Measurements from ENCODE around the gene PDE10A.

The PDE10A gene

GRCh38 chr6:165627366-165627765 lies 35.7 kb downstream of the PDE10A start:
- TF ChIP-seq SIN3A (IDR thresholded peaks at IDR 0.05; ENCODE audit: borderline replicate concordance, insufficient read depth, low read length) (no peak), POLR2AphosphoS5 (IDR thresholded peaks at IDR 0.05; ENCODE audit: low read depth, low read length) (no peak), TAF1 (IDR thresholded peaks at IDR 0.05; ENCODE audit: borderline replicate concordance, insufficient read depth, low read length) (no peak), REST (IDR thresholded peaks at IDR 0.05; ENCODE audit: insufficient read depth in 1 of 2, low read depth in 2 of 2, low read length in 2 of 2) (no peak), FOXP2 (optimal IDR thresholded peaks at IDR 0.05; ENCODE audit: borderline replicate concordance, extremely low read depth, extremely low read length, insufficient read depth) (no peak)

- no peak for TF ChIP-seq REST (IDR thresholded peaks at IDR 0.05; ENCODE audit: insufficient read depth in 1 of 2, low read depth in 2 of 2, low read length in 2 of 2)
- no peak for TF ChIP-seq TAF1 (IDR thresholded peaks at IDR 0.05; ENCODE audit: borderline replicate concordance, insufficient read depth, low read length)
- no peak for TF ChIP-seq SIN3A (IDR thresholded peaks at IDR 0.05; ENCODE audit: borderline replicate concordance, insufficient read depth, low read length)
- TF ChIP-seq POLR2AphosphoS5 (IDR thresholded peaks at IDR 0.05; ENCODE audit: low read depth, low read length) = no peak
- TF ChIP-seq FOXP2 (optimal IDR thresholded peaks at IDR 0.05; ENCODE audit: borderline replicate concordance, extremely low read depth, extremely low read length, insufficient read depth) = no peak
Observed at GRCh38 chr6:165626711-165627110, 36.3 kb downstream of the PDE10A start.

- TF ChIP-seq SIN3A (IDR thresholded peaks at IDR 0.05; ENCODE audit: borderline replicate concordance, insufficient read depth, low read length) (no peak), REST (IDR thresholded peaks at IDR 0.05; ENCODE audit: insufficient read depth in 1 of 2, low read depth in 2 of 2, low read length in 2 of 2) (no peak), FOXP2 (optimal IDR thresholded peaks at IDR 0.05; ENCODE audit: borderline replicate concordance, extremely low read depth, extremely low read length, insufficient read depth) (no peak), POLR2AphosphoS5 (IDR thresholded peaks at IDR 0.05; ENCODE audit: low read depth, low read length) (no peak), TAF1 (IDR thresholded peaks at IDR 0.05; ENCODE audit: borderline replicate concordance, insufficient read depth, low read length) (no peak)
Observed at GRCh38 chr6:165624871-165625639, 38.0 kb downstream of the PDE10A start.

- TF ChIP-seq FOXP2 (optimal IDR thresholded peaks at IDR 0.05; ENCODE audit: borderline replicate concordance, extremely low read depth, extremely low read length, insufficient read depth) (no peak), POLR2AphosphoS5 (IDR thresholded peaks at IDR 0.05; ENCODE audit: low read depth, low read length) (no peak), TAF1 (IDR thresholded peaks at IDR 0.05; ENCODE audit: borderline replicate concordance, insufficient read depth, low read length) (no peak), SIN3A (IDR thresholded peaks at IDR 0.05; ENCODE audit: borderline replicate concordance, insufficient read depth, low read length) (no peak), REST (IDR thresholded peaks at IDR 0.05; ENCODE audit: insufficient read depth in 1 of 2, low read depth in 2 of 2, low read length in 2 of 2) (no peak)
Observed at GRCh38 chr6:165621940-165622339, 41.1 kb downstream of the PDE10A start.

Measured in PFSK-1 (cell line).